HG03457 (cell line): ENCODE results near the gene GTF3C4.
A peak's percentile ranks its signal among the peaks of the same experiment; 100 is the strongest.

Source experiments
- ATAC-seq: cut with Tn5 transposase; IDR thresholded peaks from one replicate; pipeline ENCODE4 v1.9.1; 2021; ENCODE audit warnings: moderate number of reproducible peaks; ENCODE audit not compliant: unreplicated experiment

Gene GTF3C4

DNA sequence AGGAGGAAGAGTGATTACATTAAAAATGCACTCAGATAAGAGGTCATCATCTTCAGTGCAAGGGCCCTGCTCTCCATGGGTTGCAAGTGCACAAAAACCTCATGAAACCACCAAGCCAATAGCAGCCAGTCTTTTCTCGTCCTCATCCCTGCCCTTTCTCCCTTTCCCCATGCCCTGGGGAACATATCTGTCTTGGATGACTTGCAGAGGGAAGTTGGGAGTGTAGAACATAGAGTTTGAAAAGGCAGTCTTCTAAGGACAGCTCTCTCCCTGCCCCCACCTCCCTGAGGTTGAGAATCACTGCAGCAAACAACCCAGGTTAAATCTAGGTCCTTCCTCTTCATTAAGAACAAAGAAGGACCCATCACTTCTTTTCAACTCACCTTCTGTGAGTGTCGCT, 22.5 kb upstream of the GTF3C4 start:
- no peak for ATAC-seq

DNA sequence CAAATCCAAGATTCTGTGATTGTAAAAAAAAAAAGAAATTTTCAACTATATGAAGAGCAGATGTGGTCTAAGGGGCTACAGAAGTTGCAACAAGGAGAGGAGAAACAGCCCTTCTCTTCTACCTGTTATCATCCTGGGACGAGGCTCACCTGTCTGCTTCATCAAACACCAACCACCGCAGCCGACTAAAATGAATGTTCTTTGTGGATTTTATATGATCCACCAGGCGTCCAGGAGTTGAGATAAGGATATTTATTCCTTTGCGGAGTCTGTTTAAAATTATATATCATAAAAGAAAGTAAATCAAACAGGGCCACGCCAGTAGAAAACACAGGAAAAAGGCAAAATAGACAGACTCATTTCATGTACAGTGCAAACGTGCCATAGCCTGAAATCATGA, 22.0 kb upstream of the GTF3C4 start:
- no peak for ATAC-seq

DNA sequence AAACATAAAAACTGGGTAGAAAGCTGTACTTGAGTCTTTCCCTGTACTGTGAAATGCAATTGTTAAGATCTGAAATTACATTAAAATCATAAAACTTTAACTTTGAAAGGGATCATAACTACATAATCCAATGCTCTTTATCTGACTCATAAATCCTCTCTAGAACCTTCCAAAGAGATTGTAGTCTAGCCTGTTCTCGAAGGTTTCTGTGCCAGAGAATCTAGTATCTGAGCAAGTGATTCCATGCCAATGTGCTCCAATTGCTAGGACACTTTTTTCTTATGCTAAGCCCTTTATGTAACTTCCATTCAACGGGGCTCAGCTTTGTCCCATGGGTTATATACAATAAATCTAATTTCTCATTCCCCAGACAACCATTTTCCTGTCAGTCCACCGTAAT, 21.6 kb upstream of the GTF3C4 start:
- ATAC-seq: no peak

DNA sequence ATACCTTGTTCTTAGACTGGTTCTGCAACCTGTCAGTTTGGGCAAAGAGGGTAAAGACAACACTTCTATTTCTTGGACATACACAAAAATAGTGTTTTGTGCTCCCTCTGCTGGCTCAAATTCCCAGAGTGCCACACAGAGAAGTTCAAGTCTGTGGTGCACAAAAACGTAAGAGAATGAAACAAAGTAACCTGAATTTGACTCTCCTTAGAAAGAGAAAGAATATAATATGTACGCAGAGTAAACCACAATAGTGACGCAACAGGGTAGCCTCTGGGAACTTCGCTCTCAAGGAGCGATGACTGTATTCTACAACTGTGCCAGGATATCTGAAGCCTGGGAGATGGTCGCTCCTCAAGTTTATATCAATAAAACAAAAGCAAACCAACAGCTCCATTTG, 19.0 kb upstream of the GTF3C4 start:
- ATAC-seq: no peak

DNA sequence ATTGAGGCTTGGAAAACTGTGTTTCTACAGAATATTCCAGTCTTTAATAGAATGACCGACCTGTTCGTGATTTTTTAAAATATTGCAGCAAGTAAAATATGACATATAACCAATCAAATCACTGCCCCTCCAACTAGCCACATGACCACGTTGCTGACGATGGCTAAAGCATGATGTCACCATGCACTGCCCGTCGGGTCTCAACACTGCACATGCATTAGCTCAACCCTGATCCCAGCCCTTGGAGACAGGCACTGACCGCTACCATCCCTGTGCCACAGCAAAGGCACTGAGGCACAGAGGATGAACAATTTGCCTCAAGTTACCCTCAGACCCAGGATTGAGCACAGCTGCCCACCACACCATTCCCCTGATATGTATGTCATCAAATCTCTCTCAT, 14.0 kb upstream of the GTF3C4 start:
- ATAC-seq: no peak

DNA sequence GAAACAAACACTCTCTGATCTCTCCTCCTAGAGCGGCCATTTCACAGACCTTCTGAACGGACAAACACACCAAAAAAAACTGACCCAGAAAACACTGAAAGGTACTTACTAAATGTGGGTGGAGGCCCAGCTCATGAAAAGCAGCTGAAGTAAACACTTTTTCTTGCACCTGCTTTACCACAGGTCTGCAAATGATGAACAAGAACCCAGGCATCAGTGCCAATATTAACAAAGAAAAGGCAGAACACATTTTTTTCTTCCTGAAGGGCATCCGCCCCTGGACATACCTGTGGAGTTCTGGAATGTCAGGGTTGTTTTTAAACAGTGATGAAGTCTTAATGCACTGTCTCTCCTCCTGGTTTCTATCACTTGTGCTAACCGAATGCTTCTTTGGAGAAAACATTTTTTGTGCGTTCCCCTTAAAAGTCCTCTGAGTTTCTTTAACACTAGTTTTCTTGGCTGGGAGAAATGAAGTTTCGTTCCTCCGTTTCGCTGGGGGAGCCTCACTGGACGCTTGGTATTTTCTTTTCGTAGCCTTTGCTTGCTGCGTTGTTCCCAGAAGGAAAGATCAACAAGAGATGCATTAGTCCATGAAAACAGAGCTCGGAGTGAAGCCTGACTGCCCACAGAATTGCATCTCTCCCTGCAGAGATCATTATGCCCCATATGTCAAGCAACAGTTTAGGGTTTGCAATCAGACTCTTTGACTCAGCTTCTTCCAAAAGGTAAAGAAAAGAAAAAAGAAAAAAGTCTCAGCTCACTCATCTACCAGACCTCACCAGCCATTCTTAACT, 7.9 kb upstream of the GTF3C4 start:
- ATAC-seq: no peak

GRCh38 chr9:132663117-132663516, 7.1 kb upstream of the GTF3C4 start:
- no peak for ATAC-seq

GRCh38 chr9:132663851-132664250, 6.4 kb upstream of the GTF3C4 start:
- ATAC-seq: no peak

- ATAC-seq: no peak
These were observed 956 bp upstream of the GTF3C4 start for GRCh38 chr9:132669319-132669697.

DNA sequence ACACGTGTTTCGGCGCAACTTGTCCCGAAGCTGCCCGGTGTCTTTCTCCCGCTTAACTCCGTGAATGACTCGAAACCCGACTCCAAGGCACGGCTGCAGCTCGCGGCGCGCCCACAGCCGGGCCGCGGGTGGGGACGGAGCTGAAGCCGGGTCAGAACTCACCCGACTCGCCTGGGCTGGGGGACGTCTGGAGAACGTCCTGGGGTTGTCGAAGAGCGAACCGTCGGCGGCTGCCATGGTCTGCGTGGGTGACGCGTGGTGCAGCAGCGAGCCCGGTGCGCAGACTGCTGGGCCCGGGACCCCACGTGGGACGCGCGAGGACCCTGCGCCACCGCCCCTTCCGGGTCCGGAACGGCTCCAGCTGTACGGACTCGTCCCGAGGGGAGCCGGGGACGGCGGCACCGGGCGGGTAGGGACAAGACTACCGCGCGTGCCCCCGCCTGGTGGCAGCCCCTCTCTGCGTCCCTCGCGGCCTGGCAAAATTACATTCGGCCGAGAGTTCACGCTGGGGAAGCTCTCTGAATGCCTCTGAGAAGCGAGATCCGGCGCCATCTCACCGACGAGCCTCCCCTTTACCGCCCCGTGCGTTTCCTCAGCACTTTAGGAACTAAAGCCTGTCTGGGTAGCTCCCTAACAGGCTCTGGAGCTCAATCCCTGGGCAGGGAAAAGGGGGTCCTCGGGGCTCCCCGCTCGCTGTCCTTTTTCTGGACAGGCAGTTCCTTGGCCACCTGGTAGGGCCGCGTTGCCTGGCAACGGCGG, 387 bp upstream of the GTF3C4 start, which contains the start of gene DDX31:
TSS of gene DDX31 (minus strand) at position 286 of the 759 bp plus-strand sequence. CDS start at position 237, 49 bp downstream.
- ATAC-seq: peak; percentile 44

DNA sequence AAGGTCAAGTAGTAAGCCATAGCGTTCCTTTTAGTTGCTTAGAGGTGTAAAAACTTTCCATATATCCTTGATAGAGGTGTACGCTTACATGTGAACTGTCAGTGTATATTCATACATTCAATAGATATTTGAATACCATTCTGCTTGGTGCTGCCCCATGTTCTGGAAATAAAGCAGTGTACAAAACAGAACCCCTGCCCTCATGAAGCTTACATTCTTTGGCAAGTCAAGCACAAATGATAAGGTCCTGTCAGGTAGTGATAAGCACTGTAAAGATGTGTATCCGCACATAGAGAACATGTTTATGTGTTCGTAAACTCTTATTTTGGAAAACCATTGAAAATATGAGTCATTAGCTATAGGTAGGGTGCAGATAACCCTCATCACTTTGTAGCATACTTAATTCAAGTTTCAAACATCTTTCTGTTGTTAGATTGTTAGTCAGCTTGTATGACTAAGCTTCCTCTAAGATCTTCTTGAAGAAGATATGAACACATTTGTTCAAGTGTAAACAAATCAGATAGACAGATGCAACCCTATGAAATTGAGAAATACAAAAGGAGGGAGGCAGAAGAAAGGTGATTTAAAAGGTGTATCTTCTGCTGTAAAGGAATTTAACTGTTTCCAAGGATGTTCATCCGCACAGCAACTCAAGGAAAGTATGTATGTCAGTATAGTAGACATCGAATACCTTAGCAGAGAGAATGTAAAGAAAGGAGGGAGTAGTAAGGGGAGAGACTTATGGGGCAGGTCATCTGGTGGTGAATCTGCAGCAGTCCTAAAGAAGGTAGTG, 1.6 kb downstream of the GTF3C4 start:
- ATAC-seq: no peak

DNA sequence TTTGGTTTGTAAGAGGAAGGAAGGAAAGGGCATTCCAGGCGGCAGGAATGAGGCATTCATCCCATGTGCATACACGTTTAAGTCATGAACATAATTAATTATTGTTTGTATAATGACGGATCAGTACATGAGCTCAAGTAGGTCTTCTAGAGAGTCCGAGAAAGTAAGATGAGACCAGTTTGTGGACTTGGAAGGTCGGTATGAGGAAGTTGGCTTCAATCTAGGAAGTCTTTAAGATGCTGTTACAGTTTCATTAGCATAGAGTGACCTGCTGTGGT, 2.1 kb downstream of the GTF3C4 start:
- no peak for ATAC-seq

DNA sequence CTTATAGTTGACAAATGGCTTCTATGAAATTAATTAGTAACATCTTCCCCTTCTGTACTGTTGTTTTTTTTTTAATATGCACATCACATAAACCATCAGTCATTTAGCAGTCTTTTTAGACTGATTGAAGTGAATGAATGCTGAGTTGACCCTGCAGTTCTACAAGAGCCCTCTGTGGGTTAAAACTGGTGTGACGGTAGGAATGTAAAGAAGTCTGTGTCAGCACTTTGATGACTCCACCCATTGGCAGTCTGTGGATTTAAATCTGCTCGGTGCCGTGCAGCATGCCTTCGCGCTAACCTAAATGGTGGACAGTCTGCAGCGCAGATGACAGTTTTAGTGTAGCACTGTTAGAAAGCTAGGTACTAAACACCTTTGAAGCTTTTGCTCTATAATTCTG, 3.1 kb downstream of the GTF3C4 start:
- ATAC-seq: no peak

GRCh38 chr9:132674485-132674884, 4.2 kb downstream of the GTF3C4 start:
- no peak for ATAC-seq

- no peak for ATAC-seq
These were observed 7.7 kb downstream of the GTF3C4 start for GRCh38 chr9:132677976-132678375.

- no peak for ATAC-seq
These were observed 9.8 kb downstream of the GTF3C4 start for GRCh38 chr9:132679946-132680625.

DNA sequence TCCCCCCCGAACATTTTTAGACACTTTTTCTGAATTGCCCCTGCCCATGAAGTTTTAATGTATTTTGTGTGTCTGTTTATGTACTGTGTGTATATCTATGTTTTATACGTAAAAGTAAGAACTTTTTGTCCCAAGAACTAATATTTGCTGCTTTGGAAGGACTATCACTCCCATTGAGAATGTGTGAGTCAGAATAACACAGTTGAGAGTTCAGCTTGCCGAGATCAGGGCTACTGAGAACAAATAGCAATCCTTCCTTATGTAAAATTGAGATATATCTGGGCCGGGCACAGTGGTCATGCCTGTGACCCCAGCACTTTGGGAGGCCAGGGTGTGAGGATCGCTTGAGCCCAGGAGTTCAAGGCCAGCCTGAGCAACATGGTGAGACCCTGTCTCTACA, 11.3 kb downstream of the GTF3C4 start:
- no peak for ATAC-seq

- no peak for ATAC-seq
These were observed 13.6 kb downstream of the GTF3C4 start for GRCh38 chr9:132683873-132684272.

GRCh38 chr9:132690696-132691095, 20.4 kb downstream of the GTF3C4 start:
- ATAC-seq: no peak

DNA sequence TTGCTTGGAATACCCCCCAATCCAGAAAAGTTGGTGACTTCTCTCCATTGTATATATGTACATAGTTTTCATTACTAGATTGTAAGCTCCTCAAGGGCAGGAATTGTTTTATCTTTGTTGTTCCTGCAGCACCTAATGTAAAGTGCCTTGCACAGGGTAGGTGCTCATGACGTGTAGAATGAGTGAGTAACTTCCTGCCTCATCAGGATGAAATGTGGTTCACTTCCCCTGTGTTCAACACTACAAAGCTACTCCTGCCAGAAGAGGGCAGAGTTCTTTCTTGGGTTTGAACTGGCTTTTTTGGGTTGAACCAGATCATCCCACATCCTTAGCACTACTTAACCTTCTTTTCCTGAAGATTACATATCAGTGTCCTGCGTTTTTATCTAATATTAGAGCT, 23.9 kb downstream of the GTF3C4 start:
- no peak for ATAC-seq

DNA sequence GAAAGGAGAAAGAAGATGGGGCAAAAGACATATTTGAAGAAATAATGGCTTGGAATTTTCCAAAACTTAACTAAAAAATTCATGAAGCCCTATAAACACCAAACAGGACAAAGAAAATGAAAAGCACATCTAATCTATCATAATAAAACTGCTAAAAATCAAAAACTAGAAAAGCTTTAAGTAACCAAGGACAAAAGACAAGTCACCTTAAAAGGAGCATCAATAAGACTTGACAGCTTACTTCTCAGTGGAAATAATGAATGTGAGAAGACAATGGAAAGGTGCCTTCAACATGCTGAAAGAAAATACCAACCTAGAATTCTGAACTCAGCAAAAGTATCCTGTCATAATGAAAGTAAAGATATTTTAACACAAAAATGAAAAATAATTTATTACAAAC, 27.0 kb downstream of the GTF3C4 start:
- no peak for ATAC-seq
